Suprapubic skin (tissue), 4 donors: ENCODE data around the gene BCL10.

ENCODE experiments used
- EP300 ChIP-seq: sonication (generic); formaldehyde crosslinking; IDR thresholded peaks from one replicate; pipeline ENCODE4 v1.6.1; 2017; ENCODE audit warnings: antibody characterized with exemption
- POLR2A ChIP-seq, 2 donors: fragments of 450-650 bp; IDR thresholded peaks; one replicate each; pipeline ENCODE4 v1.6.1; 2017; ENCODE audit warnings: antibody characterized with exemption in 2 of 2, mild to moderate bottlenecking in 2 of 2, moderate library complexity in 2 of 2
- POLR2AphosphoS5 ChIP-seq, 3 donors: sonication (generic); formaldehyde crosslinking; IDR thresholded peaks; one replicate each; pipeline ENCODE4 v1.6.1; 2017; ENCODE audit warnings: antibody characterized with exemption in 3 of 3
- TF ChIP-seq, protein P1 (sequence below), 2 donors: fragments of 200-600 bp in 1 of 2; fragments of 450-650 bp in 1 of 2; sonication (generic) in 1 of 2; IDR thresholded peaks; one replicate each; pipeline ENCODE4 v1.5.1; 2016 to 2019; ENCODE audit warnings: antibody characterized with exemption in 2 of 2, mild to moderate bottlenecking in 1 of 2, moderate library complexity in 1 of 2

DNA sequence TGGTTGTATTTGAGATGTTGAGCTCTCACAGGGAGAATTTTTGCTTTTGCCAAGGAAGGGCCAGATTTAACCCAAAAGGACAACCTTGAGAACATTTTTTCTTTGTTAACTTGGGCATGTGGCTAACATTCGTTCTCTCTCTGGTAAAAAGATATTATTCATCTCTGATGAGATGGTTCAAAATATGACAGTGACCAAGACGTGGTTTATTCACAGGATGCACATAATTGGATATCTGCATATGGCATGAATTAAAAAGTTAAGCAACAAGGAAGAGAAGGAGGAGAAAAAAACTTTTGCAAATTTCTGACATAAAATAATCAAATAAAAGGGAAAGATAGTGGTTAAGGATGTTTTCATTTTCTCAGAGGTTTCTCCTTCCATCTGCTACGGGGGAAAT, 43.1 kb upstream of the BCL10 start:
- TF ChIP-seq, protein P1, sequence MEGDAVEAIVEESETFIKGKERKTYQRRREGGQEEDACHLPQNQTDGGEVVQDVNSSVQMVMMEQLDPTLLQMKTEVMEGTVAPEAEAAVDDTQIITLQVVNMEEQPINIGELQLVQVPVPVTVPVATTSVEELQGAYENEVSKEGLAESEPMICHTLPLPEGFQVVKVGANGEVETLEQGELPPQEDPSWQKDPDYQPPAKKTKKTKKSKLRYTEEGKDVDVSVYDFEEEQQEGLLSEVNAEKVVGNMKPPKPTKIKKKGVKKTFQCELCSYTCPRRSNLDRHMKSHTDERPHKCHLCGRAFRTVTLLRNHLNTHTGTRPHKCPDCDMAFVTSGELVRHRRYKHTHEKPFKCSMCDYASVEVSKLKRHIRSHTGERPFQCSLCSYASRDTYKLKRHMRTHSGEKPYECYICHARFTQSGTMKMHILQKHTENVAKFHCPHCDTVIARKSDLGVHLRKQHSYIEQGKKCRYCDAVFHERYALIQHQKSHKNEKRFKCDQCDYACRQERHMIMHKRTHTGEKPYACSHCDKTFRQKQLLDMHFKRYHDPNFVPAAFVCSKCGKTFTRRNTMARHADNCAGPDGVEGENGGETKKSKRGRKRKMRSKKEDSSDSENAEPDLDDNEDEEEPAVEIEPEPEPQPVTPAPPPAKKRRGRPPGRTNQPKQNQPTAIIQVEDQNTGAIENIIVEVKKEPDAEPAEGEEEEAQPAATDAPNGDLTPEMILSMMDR (IDR thresholded peaks at IDR 0.05): no peak
- TF ChIP-seq POLR2AphosphoS5 (IDR thresholded peaks at IDR 0.05): no peak
- no peak for TF ChIP-seq POLR2A (IDR thresholded peaks at IDR 0.05)
- TF ChIP-seq EP300: no peak
